Gastrocnemius medialis (tissue), 4 donors: ENCODE measurements around the gene KIF1A. TPM values are rescaled to one million over a fixed set of nuclear protein-coding genes. Genes with fewer than 3 reads are reported as not detected.

Experiments used
- ATAC-seq, 2 donors: fragments of 150-250 bp; one replicate each; pipeline ENCODE4 v1.9.1; 2016
- DNase-seq, 2 donors: peaks; one replicate each; pipeline ENCODE4 v3.0.0-alpha.2; 2019
- H3K27ac ChIP-seq, 4 donors: fragments of 200-600 bp; sonication (generic); 1 replicate in 1 of 4; 2 replicates in 3 of 4; pipeline ENCODE4 v1.5.1; 2016 to 2018; ENCODE audit warnings: mild to moderate bottlenecking in 2 of 4, moderate library complexity in 1 of 4
- H3K27me3 ChIP-seq, 3 donors: fragments of 200-600 bp; sonication (generic) in 2 of 3; 1 replicate in 1 of 3; 2 replicates in 2 of 3; pipeline versions ENCODE4 v1.5.1 to v1.6.0; 2016 to 2019; ENCODE audit warnings: mild to moderate bottlenecking in 1 of 3, moderate library complexity in 1 of 3
- H3K36me3 ChIP-seq, 2 donors: fragments of 200-600 bp; sonication (generic) in 1 of 2; one replicate each; pipeline ENCODE4 v1.5.1; 2017 to 2018
- H3K4me1 ChIP-seq, 2 donors: fragments of 200-600 bp; sonication (generic) in 1 of 2; one replicate each; pipeline ENCODE4 v1.5.1; 2016 to 2017; ENCODE audit warnings: mild to moderate bottlenecking in 2 of 2
- H3K4me3 ChIP-seq, 4 donors: fragments of 200-600 bp; sonication (generic) in 3 of 4; 1 replicate in 1 of 4; 2 replicates in 3 of 4; pipeline ENCODE4 v1.5.1; 2016 to 2019; ENCODE audit warnings: mild to moderate bottlenecking in 2 of 4
- H3K9me3 ChIP-seq, 3 donors: fragments of 200-600 bp; sonication (generic) in 2 of 3; 1 replicate in 1 of 3; 2 replicates in 2 of 3; pipeline ENCODE4 v1.5.1; 2016 to 2019
- CTCF ChIP-seq, 5 experiments: fragments of 450-650 bp in 3 of 5; fragments of 200-600 bp in 2 of 5; sonication (generic) in 2 of 5; IDR thresholded peaks in 4 of 5; conservative IDR thresholded peaks in 1 of 5; 1 replicate in 4 of 5; 2 replicates in 1 of 5; pipeline ENCODE4 v1.5.1; 2016 to 2019; ENCODE audit warnings: antibody characterized with exemption in 5 of 5, mild to moderate bottlenecking in 3 of 5, moderate library complexity in 3 of 5
- POLR2A ChIP-seq, 2 donors: fragments of 450-650 bp; IDR thresholded peaks; one replicate each; pipeline ENCODE4 v1.6.1; 2017; ENCODE audit warnings: antibody characterized with exemption in 2 of 2, mild to moderate bottlenecking in 2 of 2, moderate library complexity in 2 of 2
- in situ Hi-C, 4 donors: fragments of 200-750 bp; cut with MboI; loops; one replicate each; pipeline versions ENCODE4 v1.15.0 to v1.8.0; 2017; ENCODE audit warnings: low sequenced_read_pairs in 4 of 4
- intact Hi-C: fragments of 100-400 bp; cut with DNase I; formaldehyde crosslinking; loops from one replicate; pipeline ENCODE4 v1.15.1; 2023; ENCODE audit warnings: low total_unique reads
- total RNA-seq, 4 donors: library from RNA; depleted of rRNA; stranded (reverse); fragments of >200 nt; gene quantifications; one replicate each; pipeline versions ENCODE4 v1.1.0 to v1.2.3, GENCODE V29; 2016

Gene KIF1A
- total RNA-seq, 4 donors from 2014 or later: 0.05 to 0.33 (median 0.09) TPM; not detected in 1

- H3K27me3 ChIP-seq: peaks cover 4 to 10% (median 8%) of the 10 kb centered on the region in 3 donors
- intact Hi-C loops (no loop called here), in situ Hi-C loops (no loop called here)
Measured at GRCh38 chr2:240813231-240813921, 6.6 kb downstream of the KIF1A start.

GRCh38 chr2:240812721-240813120, 7.3 kb downstream of the KIF1A start:
- Histone ChIP-seq H3K4me1 (no peaks in the 10 kb centered on the region), H3K27me3 (peaks cover 0 to 5% (median 4%) of the 10 kb centered on the region in 3 donors), H3K36me3 (no peaks in the 10 kb centered on the region), H3K4me3 (no peak overlapping the region), H3K9me3 (no peaks in the 10 kb centered on the region), H3K27ac (no peak overlapping the region)
- ATAC-seq (no peak), DNase-seq (no peak)
- intact Hi-C loops (no loop called here), in situ Hi-C loops (no loop called here)
- no peak for TF ChIP-seq CTCF (IDR thresholded peaks at IDR 0.05 in 4 of 5, conservative IDR thresholded peaks at IDR 0.05 in 1 of 5)

More at GRCh38 chr2:240813231-240813921, 6.6 kb downstream of the KIF1A start:
- Histone ChIP-seq H3K9me3 (no peaks in the 10 kb centered on the region), H3K4me1 (no peaks in the 10 kb centered on the region), H3K27ac (no peak overlapping the region), H3K4me3 (no peak overlapping the region), H3K36me3 (no peaks in the 10 kb centered on the region)
- TF ChIP-seq CTCF (IDR thresholded peaks at IDR 0.05 in 4 of 5, conservative IDR thresholded peaks at IDR 0.05 in 1 of 5) (no peak), POLR2A (IDR thresholded peaks at IDR 0.05) (no peak)
- DNase-seq: no peak
- ATAC-seq: no peak

- intact Hi-C loops: no loop called here
- Histone ChIP-seq H3K4me3 (no peak overlapping the region), H3K27ac (no peak overlapping the region), H3K27me3 (peaks cover 0 to 5% (median 0%) of the 10 kb centered on the region in 3 donors), H3K36me3 (no peaks in the 10 kb centered on the region), H3K9me3 (no peaks in the 10 kb centered on the region), H3K4me1 (no peaks in the 10 kb centered on the region)
- TF ChIP-seq POLR2A (IDR thresholded peaks at IDR 0.05) (no peak), CTCF (IDR thresholded peaks at IDR 0.05 in 4 of 5, conservative IDR thresholded peaks at IDR 0.05 in 1 of 5) (no peak)
- ATAC-seq (no peak), DNase-seq (no peak)
- in situ Hi-C loops: no loop called here
Measured at GRCh38 chr2:240812301-240812680, 7.7 kb downstream of the KIF1A start.

- ATAC-seq: no peak
- in situ Hi-C loops: no loop called here
- TF ChIP-seq POLR2A (IDR thresholded peaks at IDR 0.05) (no peak), CTCF (IDR thresholded peaks at IDR 0.05 in 4 of 5, conservative IDR thresholded peaks at IDR 0.05 in 1 of 5) (no peak)
Measured at GRCh38 chr2:240811346-240812300, 8.4 kb downstream of the KIF1A start.

More at GRCh38 chr2:240811346-240812300, 8.4 kb downstream of the KIF1A start:
- no peak overlapping the region for H3K27ac ChIP-seq
- DNase-seq: no peak
- no peaks in the 10 kb centered on the region for H3K4me1 ChIP-seq
- H3K9me3 ChIP-seq: no peaks in the 10 kb centered on the region
- no peaks in the 10 kb centered on the region for H3K36me3 ChIP-seq
- no peak overlapping the region for H3K4me3 ChIP-seq
- intact Hi-C loops: no loop called here
- H3K27me3 ChIP-seq: peaks cover 0 to 5% (median 0%) of the 10 kb centered on the region in 3 donors
